ENCODE results near the gene PLA2G4A. TPM values are rescaled to one million over a fixed set of nuclear protein-coding genes. Genes with fewer than 3 reads are reported as not detected.

The PLA2G4A gene
- total and polyA plus RNA-seq, 7 donors = 3.2 to 51.0 (median 17.2) TPM

GRCh38 chr1:186987769-186988168 lies 159.0 kb downstream of the PLA2G4A start:
- TF ChIP-seq EP300 (IDR thresholded peaks at IDR 0.05) (no peak), POLR2A (IDR thresholded peaks at IDR 0.05) (no peak), POLR2AphosphoS5 (IDR thresholded peaks at IDR 0.05) (no peak), CTCF (IDR thresholded peaks at IDR 0.05) (peak in 2 of 4 experiments; percentile 7 to 20)
- Histone ChIP-seq H3K4me1 (peaks cover 0 to 38% (median 26%) of the 10 kb centered on the region in 4 donors), H3K36me3 (peaks cover 0 to 27% (median 0%) of the 10 kb centered on the region in 4 donors), H3K9me3 (no peaks in the 10 kb centered on the region), H3K27me3 (no peaks in the 10 kb centered on the region), H3K4me3 (no peak overlapping the region), H3K27ac (no peak overlapping the region)
- no peak for DNase-seq
- intact Hi-C loops (cut with DNase I) = loop anchor here (2.0 to 5.0 kb wide), 3 partner anchors 70 to 581 kb away; no protein-coding TSS in a partner anchor

GRCh38 chr1:186993996-186994395 lies 165.2 kb downstream of the PLA2G4A start:
- intact Hi-C loops (cut with DNase I) = no loop called here
- H3K4me1 ChIP-seq = no peaks in the 10 kb centered on the region
- 73 to 86% methylated on average over 3 of the region's 3 CpGs for WGBS, 2 donors
- DNase-seq = no peak
- no peak overlapping the region for H3K27ac ChIP-seq
- no peak for TF ChIP-seq POLR2AphosphoS5 (IDR thresholded peaks at IDR 0.05)
- TF ChIP-seq POLR2A (IDR thresholded peaks at IDR 0.05) = no peak
- TF ChIP-seq EP300 (IDR thresholded peaks at IDR 0.05) = no peak
- TF ChIP-seq CTCF (IDR thresholded peaks at IDR 0.05) = no peak
- no peaks in the 10 kb centered on the region for H3K9me3 ChIP-seq
- no peak overlapping the region for H3K4me3 ChIP-seq
- peaks cover 0 to 14% (median 0%) of the 10 kb centered on the region in 4 donors for H3K36me3 ChIP-seq
- H3K27me3 ChIP-seq = no peaks in the 10 kb centered on the region

- no peak for DNase-seq
- H3K9me3 ChIP-seq = no peaks in the 10 kb centered on the region
- H3K27me3 ChIP-seq = no peaks in the 10 kb centered on the region
- no peak overlapping the region for H3K4me3 ChIP-seq
- TF ChIP-seq POLR2A (IDR thresholded peaks at IDR 0.05) = no peak
- TF ChIP-seq EP300 (IDR thresholded peaks at IDR 0.05) = no peak
- TF ChIP-seq CTCF (IDR thresholded peaks at IDR 0.05) = no peak
- no peak for TF ChIP-seq POLR2AphosphoS5 (IDR thresholded peaks at IDR 0.05)
- intact Hi-C loops (cut with DNase I) = no loop called here
- no peaks in the 10 kb centered on the region for H3K4me1 ChIP-seq
- no peak overlapping the region for H3K27ac ChIP-seq
- 83 to 86% methylated on average over 1 of the region's 1 CpG for WGBS, 2 donors
- peaks cover 0 to 5% (median 0%) of the 10 kb centered on the region in 4 donors for H3K36me3 ChIP-seq
Measured at GRCh38 chr1:186994897-186995296, 166.1 kb downstream of the PLA2G4A start.

- 61 to 72% methylated on average over 1 of the region's 1 CpG for WGBS, 2 donors
- TF ChIP-seq POLR2A (IDR thresholded peaks at IDR 0.05) (no peak), EP300 (IDR thresholded peaks at IDR 0.05) (no peak), POLR2AphosphoS5 (IDR thresholded peaks at IDR 0.05) (no peak)
- Histone ChIP-seq H3K9me3 (no peaks in the 10 kb centered on the region), H3K27me3 (no peaks in the 10 kb centered on the region), H3K27ac (no peak overlapping the region), H3K4me3 (no peak overlapping the region), H3K4me1 (peaks cover 0 to 7% (median 3%) of the 10 kb centered on the region in 4 donors), H3K36me3 (no peaks in the 10 kb centered on the region)
- intact Hi-C loops (cut with DNase I) = no loop called here
- DNase-seq = no peak
Measured at GRCh38 chr1:186996816-186997215, 168.1 kb downstream of the PLA2G4A start.

GRCh38 chr1:186997877-186998276 lies 169.1 kb downstream of the PLA2G4A start:
- no peak for DNase-seq
- intact Hi-C loops (cut with DNase I) = no loop called here
- Histone ChIP-seq H3K4me1 (peaks cover 0 to 10% (median 3%) of the 10 kb centered on the region in 4 donors), H3K4me3 (no peak overlapping the region), H3K27ac (no peak overlapping the region), H3K9me3 (no peaks in the 10 kb centered on the region), H3K36me3 (no peaks in the 10 kb centered on the region), H3K27me3 (no peaks in the 10 kb centered on the region)
- no peak for TF ChIP-seq POLR2AphosphoS5 (IDR thresholded peaks at IDR 0.05)
- TF ChIP-seq EP300 (IDR thresholded peaks at IDR 0.05) = no peak
- TF ChIP-seq POLR2A (IDR thresholded peaks at IDR 0.05) = no peak
- no peak for TF ChIP-seq CTCF (IDR thresholded peaks at IDR 0.05)
- WGBS, 2 donors = 15 to 57% methylated on average over 1 of the region's 1 CpG

Measured in sigmoid colon (tissue), 7 donors.